Measurements from ENCODE around the gene RSRP1. TPM values are rescaled to one million over a fixed set of nuclear protein-coding genes. Genes with fewer than 3 reads are reported as not detected.

RSRP1 gene
- total RNA-seq, 3 donors from 2014 or later = 151 to 179 (median 153) TPM

DNA sequence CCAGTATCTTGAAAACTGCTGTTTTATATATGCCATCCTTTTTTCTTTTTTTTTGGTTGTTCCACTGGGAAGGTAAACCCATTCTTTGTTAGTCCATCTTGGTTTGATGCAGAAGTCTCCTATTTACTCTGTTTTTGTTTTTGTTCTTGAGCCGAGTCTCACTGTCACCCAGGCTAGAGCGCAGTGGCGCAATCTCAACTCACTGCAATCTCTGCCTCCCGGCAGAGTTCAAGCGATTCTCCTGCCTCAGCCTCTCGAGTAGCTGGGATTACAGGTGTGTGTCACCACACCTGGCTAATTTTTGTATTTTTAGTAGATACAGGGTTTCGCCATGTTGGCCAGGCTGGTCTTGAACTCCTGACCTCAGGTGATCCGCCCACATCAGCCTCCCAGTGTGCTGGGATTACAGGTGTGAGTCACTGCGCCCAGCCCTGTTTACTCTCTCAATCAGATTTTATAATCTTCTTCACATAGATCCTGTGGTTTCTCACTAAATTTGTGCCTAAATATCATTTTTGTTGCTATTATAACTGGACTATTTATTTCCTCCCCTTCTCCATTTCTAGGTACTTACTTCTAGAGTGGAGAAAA lies 27.5 kb downstream of the RSRP1 start:
- intact Hi-C loops (cut with DNase I, micrococcal nuclease) = loop anchor here in 1 of 2 donors (10.0 kb wide), 1 partner anchor 565 kb away; no protein-coding TSS in a partner anchor

DNA sequence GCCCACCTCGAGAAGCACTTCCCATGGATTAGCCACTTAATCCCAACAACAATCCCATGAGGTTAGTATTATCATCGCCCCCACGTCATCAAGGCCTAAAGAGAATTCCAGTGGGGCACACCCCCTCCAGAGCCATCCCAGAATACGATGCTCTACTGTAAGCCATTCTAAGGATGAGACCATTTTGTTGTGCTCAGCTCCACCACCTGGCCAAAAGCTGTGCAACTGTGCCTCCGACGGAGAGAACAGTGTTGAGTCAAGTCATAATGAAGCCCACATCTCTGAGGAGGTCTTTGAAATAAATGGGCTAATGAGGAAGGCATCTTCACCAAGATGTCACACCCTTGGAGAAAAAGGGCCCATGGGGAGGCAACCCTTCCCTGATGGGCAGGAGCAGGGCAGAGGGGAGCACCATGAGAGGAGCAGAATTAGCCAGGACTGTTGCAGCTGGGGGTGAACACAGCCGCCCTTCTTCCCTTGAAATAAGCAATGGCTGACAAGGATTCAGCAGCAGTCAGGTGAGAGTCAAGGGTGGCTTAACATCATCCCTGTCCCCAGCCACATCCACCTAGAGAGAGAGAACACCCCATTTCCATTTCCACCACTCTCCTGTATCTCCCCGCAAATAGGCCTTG lies 29.5 kb downstream of the RSRP1 start:
- intact Hi-C loops (cut with DNase I, micrococcal nuclease) = no loop called here
- ATAC-seq = no peak
- no peaks in the 10 kb centered on the region for H3K36me3 ChIP-seq (ENCODE audit: low read depth)
- H3K4me3 ChIP-seq = no peak overlapping the region
- DNase-seq = no peak
- TF ChIP-seq, protein P1, sequence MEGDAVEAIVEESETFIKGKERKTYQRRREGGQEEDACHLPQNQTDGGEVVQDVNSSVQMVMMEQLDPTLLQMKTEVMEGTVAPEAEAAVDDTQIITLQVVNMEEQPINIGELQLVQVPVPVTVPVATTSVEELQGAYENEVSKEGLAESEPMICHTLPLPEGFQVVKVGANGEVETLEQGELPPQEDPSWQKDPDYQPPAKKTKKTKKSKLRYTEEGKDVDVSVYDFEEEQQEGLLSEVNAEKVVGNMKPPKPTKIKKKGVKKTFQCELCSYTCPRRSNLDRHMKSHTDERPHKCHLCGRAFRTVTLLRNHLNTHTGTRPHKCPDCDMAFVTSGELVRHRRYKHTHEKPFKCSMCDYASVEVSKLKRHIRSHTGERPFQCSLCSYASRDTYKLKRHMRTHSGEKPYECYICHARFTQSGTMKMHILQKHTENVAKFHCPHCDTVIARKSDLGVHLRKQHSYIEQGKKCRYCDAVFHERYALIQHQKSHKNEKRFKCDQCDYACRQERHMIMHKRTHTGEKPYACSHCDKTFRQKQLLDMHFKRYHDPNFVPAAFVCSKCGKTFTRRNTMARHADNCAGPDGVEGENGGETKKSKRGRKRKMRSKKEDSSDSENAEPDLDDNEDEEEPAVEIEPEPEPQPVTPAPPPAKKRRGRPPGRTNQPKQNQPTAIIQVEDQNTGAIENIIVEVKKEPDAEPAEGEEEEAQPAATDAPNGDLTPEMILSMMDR (IDR thresholded peaks at IDR 0.05) = no peak
- H3K4me1 ChIP-seq (ENCODE audit: low read depth) = peaks cover 2% of the 10 kb centered on the region
- H3K9me3 ChIP-seq = no peaks in the 10 kb centered on the region

More for the DNA sequence above, 27.5 kb downstream of the RSRP1 start:
- peak; percentile 66 for ATAC-seq
- DNase-seq = no peak
- peaks cover 2% of the 10 kb centered on the region for H3K4me1 ChIP-seq (ENCODE audit: low read depth)
- H3K9me3 ChIP-seq = no peaks in the 10 kb centered on the region
- TF ChIP-seq, protein P1 (IDR thresholded peaks at IDR 0.05) = no peak
- H3K36me3 ChIP-seq (ENCODE audit: low read depth) = no peaks in the 10 kb centered on the region
- no peak overlapping the region for H3K4me3 ChIP-seq

DNA sequence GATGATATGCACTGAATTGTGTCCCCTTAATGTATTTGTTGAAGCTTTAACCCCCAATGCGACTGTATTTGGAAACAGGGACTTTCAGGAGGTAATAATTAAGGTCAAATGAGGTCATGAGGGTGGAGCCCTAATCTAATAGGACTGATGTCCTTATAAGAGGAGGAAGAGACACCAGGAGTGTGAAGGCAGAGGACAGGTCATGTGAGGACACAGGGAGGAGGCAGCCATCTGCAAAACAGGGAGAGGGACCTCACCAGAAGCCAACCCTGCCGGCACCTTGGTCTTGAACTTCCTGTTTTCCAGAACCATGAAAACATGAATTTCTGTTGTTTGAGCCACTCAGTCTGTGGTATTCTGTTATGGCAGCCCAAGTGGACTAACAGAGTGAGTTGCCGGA lies 30.2 kb downstream of the RSRP1 start:
- Histone ChIP-seq H3K4me3 (no peak overlapping the region), H3K36me3 (ENCODE audit: low read depth) (no peaks in the 10 kb centered on the region), H3K9me3 (no peaks in the 10 kb centered on the region), H3K4me1 (ENCODE audit: low read depth) (peaks cover 2% of the 10 kb centered on the region)
- DNase-seq (no peak), ATAC-seq (no peak)
- TF ChIP-seq, protein P1 (IDR thresholded peaks at IDR 0.05) = no peak
- intact Hi-C loops (cut with DNase I, micrococcal nuclease) = no loop called here

DNA sequence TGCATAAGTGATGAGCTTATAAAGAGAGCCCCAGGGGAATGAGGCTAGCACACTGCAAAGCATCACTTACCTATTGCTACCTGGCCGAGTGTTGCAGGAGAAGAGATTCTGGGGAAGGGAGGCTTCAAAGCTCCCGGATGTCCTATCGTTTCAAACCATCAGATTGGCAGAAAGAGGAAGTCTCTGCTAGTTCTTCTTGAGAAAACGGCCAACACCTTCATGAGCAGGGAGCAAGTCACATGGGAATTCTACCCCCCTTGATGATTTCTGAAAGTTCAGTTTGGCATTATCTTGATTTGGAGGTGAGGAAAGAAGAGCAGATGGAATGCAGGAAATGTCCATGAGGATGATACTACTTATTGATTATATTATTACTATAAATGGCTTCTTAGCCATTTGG lies 31.1 kb downstream of the RSRP1 start:
- ATAC-seq = no peak
- no peaks in the 10 kb centered on the region for H3K9me3 ChIP-seq

DNA sequence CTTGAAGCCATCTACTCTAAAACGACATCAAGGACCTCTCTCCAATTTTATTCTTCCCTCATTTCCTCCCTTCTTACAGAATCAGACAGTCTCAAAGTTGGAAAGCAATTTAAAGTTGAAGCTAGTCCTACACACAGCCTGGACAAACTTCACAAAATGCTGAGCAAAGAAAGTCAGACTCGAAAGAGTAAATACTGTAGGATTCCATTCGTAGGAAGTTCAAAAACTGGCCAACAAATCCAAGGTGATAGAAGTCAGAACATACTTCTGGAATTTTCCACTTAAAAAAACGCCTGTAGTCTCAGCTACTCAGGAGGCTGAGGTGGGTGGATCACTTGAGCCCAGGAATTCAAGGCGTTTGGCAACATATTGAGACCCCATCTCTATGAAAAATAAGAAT lies 34.5 kb downstream of the RSRP1 start:
- H3K4me3 ChIP-seq = no peak overlapping the region
- TF ChIP-seq, protein P1 (IDR thresholded peaks at IDR 0.05) = no peak
- no peak for ATAC-seq
- H3K36me3 ChIP-seq (ENCODE audit: low read depth) = no peaks in the 10 kb centered on the region
- no peaks in the 10 kb centered on the region for H3K9me3 ChIP-seq
- DNase-seq = no peak
- peaks cover 4% of the 10 kb centered on the region for H3K4me1 ChIP-seq (ENCODE audit: low read depth)
- intact Hi-C loops (cut with DNase I, micrococcal nuclease) = no loop called here

More for the DNA sequence above, 31.1 kb downstream of the RSRP1 start:
- no peak for DNase-seq
- H3K4me3 ChIP-seq = no peak overlapping the region
- H3K36me3 ChIP-seq (ENCODE audit: low read depth) = no peaks in the 10 kb centered on the region
- peaks cover 2% of the 10 kb centered on the region for H3K4me1 ChIP-seq (ENCODE audit: low read depth)
- TF ChIP-seq, protein P1 (IDR thresholded peaks at IDR 0.05) = no peak
- intact Hi-C loops (cut with DNase I, micrococcal nuclease) = no loop called here
